HG02642 (cell line): ENCODE data around the gene RNF157.
"Not testable (repeated sequence)": the region's sequence is repeated elsewhere in the genome, so short reads cannot be mapped to it uniquely, and the experiment has no call there.

Experiments
- ATAC-seq: cut with Tn5 transposase; IDR thresholded peaks from one replicate; pipeline ENCODE4 v1.9.1; 2021; ENCODE audit warnings: mild to moderate bottlenecking; ENCODE audit not compliant: unreplicated experiment, poor library complexity

The RNF157 gene

GRCh38 chr17:76270770-76271668 lies 30.7 kb upstream of the RNF157 start:
- peak; percentile 7 for ATAC-seq

- ATAC-seq = no peak
Observed at GRCh38 chr17:76270127-76270592, 29.9 kb upstream of the RNF157 start.

DNA sequence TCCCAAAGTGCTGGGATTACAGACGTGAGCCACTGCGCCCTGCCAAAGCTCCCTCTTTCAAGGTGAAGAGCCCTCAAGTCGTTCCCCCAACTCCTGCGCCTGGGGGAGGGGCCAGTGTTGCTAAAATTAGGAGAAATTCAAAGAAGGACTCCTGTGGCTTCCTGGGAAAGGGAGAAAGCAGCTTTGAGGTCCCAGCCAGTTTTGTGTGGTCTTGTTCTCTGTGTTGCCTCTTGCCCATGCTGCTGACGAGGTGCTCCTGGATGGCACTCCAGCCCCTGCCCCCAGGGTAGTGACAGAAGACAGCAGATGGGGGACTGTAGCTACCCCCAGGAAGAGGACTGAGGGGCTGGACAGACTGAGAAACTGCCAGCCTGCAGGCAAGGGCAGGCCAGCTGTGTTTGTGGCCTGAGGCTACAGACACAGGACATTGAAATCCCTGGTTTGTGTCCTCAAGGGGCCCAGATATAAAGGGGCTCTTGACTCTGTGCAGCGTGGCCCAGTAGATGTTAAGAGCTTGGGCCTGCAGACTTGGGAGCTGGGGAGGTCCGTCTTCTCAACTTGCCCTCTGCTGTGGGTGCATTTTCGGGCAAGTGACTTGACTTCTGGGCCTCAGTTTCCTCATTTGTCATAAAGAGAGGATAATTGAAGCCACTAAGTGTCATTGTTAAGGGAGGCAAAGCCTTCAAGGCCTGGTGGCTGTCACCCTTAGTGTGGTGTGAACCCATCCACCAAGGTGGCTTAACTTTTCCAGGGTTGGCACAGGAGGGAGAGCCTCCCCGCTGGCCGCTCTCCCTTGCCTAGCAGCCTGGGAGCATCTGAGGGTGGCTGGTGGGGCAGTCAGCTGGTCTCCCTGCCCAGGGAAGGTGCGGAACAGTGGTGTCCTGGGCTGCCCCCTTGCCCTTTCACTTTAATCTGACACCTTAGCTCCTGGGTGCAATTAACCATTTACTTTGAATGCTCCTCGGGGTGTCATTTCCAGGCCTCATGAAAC lies 29.0 kb upstream of the RNF157 start:
- no peak for ATAC-seq

DNA sequence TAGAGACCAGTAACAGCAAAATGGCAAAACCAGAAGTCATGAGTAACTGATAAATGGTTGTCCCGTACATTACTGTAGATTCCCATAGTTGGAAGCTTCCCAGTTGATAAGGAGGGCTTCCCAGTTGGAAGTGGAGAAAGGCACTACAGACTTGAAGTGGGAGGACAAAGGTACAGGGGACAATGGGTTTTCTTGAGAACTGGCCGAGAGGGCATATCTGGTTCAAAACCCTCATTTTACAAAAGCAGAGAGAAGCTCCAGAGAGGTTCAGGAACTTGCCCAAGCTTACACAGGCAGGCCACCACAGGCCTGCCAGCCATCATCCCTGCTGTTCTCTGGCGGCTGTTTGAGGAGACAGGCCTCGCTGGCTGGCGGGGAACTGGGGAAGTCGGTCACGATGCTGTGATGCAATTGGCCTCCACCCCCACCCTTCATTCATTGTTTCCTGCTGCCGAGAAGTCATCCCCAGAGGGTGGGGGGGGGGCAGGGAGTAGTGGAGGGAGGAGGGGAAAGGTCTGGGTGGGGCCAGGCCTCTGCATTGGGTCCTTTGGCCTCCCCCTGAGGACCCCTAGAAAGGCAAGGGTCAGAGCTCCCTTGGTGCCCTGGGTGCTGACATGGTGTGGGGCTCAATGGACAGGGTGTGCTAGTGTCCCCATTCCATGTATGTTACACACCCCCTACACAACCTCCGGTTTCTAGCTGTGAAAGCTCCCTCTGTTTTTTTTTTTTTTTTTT lies 27.9 kb upstream of the RNF157 start:
- ATAC-seq = no peak

- not testable (repeated sequence) for ATAC-seq
Observed at GRCh38 chr17:76267581-76268001, 27.3 kb upstream of the RNF157 start.

DNA sequence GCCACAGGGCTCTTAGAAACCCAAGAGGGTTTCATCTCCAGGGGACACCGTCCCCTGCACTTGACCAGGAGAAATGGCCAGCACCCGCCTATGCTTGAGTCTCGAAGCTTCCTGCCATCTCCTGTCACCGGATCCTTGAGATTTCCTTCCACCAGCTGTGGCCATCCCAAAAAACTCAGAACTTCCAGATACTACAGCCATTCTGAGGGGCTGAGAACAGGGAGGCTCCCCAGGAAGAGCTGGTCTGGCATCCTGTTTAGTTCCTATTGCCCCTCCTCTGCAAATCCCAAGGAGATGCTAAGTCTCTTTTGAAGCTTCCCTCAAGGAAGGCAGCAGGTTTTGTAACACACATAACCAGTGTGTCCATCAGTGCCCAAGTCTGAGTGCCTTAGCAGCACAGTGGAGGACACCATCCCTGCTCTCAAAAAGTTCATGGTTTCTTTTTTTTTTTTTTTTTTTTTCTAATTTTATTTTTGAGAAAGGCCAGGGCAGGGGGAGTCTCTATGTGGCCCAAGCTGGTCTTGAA lies 26.8 kb upstream of the RNF157 start:
- no peak for ATAC-seq

DNA sequence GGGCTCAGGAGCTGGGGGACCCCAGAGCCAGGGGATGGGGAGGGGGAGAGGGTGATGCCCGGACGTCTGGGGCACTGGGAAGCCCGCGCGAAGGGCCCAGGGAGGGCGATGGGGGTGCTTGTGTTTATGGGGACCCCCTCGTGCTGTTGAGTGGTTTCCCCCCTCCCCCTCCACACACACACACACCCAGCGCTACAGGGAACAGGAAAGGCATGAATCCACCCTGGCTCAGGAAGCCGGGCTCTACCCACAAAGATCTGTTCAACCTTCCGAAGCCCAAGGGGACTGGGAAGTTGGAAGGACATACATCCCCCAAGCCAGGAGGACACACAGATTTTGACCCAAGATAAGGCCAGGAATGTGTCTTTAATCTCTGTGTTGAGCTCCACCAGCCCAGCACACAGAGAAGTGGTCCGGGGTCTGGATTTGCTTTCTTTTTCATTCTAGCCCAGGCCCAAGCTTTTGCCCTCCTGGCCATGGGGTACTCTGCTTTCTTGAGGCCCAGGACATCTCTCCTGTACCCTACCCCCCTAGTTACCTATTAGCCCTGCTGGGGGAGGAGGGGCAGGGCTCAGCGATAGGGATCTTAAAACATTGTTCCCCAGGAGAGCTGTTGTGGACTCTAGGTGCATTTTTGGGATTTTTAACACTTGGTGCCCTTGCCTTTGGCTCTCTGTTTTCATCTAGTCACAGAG lies 26.1 kb upstream of the RNF157 start:
- no peak for ATAC-seq

GRCh38 chr17:76265624-76266243 lies 25.4 kb upstream of the RNF157 start:
- ATAC-seq = no peak

DNA sequence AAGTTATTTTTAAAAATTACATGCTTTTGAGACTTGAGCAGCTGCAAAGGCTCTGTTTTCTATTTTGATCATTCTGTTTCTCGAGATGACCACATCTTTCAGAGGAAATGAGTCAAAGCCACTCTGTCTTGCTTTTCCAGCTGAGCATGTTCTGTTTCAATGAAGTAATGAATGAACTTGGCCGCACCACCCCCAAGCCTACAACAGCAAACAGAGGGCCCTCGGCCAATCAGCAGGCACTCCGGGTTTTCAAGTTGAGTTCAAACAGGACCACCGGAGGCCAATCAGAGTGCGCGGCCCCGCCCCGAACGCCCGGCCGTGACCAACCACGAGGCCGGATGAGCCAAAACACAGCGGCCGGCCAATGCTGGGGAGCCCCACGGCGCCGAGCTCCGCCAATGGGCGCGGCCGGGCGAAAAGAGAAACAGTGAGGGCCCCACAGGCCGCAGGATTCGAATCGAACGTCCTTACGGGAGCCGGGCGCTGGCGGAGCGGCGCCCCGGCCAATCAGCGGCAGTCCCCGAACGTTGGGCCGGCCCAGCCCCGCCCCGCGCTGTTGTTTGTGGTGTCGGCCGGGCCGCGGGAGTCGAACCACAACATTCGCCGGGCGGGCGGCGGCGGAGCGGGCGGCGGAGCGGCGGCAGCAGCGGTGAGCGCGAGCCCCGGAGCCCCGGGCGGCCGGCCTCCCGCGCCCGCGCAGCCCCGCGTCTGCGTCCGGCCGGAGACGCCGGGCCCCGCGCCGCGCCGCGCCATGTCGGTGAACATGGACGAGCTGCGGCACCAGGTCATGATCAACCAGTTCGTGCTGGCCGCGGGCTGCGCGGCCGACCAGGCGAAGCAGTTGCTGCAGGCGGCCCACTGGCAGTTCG lies 24.7 kb upstream of the RNF157 start, which contains the start of gene UBALD2:
UBALD2 (plus strand) TSS at position 594 of the 869 bp plus-strand sequence; CDS start at position 752, 158 bp downstream.
- ATAC-seq = peak; percentile 80

GRCh38 chr17:76264425-76264754 lies 24.1 kb upstream of the RNF157 start:
- no peak for ATAC-seq

DNA sequence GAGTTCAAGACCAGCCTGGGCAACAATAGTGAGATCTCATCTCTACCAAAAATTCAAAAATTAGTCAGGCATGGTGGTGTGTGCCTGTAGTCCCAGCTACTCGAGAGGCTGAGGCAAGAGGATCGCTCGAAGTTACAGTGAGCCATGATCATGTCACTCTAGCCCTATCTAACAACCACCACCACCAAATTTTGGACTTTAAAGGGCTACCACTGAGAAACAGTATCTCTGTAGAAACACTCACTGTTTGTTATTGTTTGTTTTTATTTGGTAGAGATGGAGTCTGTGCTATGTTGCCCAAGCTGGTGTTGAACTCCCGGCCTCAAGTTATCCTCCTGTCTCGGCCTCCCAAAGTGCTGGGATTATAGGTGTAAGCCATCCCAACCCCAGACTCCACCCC lies 23.6 kb upstream of the RNF157 start:
- ATAC-seq = no peak

- no peak for ATAC-seq
Observed at GRCh38 chr17:76262732-76263344, 22.5 kb upstream of the RNF157 start.

DNA sequence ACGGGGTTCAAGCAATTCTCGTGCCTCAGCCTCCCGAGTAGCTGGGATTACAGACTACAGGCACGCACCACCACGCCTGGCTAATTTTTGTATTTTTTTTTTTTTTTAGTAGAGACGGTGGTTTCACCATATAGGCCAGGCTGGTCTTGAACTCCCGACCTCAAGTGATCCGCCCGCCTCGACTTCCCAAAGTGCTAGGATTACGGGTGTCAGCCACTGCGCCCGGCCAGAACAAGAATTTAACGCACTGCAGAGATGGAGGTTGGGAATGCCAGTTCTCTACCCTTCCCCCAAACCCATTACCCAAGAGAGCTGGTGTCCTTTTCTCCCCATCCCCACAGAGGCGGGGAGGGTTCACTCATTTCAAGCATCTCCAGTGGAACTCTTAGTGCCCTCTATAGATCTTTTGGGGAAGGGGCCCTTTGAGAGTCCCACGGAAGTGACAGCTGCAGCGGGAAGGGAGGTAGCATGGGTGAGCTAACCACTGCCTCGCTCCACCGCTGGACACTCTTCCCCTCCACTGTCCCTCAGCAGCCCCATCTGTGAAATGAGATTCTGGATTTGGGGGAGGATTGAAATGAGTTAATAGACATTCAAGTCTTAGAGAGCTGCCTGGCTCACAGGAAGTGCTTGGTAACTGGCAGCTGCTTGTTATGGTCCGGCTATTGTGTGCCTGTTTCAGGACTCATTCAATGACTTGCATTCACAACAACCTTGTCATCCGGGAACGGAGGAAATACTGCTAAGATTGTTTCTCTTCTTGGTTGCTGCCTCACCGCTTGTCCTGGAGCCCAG lies 21.3 kb upstream of the RNF157 start:
- no peak for ATAC-seq

DNA sequence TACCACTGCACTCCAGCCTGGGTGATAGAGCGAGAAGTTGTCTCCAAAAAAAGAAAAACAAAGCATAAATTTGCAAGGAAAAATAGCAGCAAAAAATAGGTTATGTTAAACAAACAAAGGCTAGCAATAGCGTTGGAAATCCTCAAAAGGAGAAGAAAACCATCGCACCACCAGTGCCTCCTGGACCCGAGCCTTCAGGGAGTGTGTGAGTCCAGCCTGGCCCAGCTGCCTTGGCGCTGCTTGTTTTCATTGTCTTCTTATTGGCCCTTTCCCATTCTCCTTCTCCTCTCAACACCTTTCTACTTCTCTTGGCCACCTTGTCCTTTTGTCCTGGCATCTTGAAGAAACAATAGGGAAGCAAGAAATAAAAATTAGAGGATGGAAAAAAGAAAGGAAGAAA lies 20.4 kb upstream of the RNF157 start:
- no peak for ATAC-seq

- no peak for ATAC-seq
Observed at GRCh38 chr17:76260220-76260619, 19.9 kb upstream of the RNF157 start.

DNA sequence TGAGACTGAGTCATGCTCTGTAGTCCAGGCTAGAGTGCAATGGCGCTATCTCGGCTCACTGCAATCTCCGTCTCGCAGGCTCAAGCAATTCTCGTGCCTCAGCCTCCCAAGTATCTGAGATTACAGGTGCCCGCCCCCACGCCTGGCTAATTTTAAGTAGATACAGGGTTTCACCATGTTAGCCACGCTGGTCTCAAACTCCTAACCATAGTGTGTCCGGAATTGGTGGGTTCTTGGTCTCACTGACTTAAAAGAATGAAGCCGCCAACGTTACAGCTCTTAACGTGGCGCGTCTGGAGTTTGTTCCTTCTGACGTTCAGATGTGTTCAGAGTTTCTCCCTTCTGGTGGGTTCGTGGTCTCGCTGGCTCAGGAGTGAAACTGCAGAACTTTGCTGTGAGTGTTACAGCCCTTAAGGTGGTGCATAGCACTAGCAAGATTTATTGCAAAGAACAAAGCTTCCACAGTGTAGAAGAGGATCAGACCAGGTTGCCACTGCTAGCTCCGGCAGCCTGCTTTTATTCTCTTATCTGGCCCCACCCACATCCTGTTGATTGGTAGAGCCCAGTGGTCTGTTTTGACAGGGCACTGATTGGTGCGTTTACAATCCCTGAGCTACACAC lies 16.2 kb upstream of the RNF157 start:
- not testable (repeated sequence) for ATAC-seq
